Measurements from ENCODE around the gene CCDC17. TPM values are rescaled to one million over a fixed set of nuclear protein-coding genes. Genes with fewer than 3 reads are reported as not detected.
A peak's percentile ranks its signal among the peaks of the same experiment; 100 is the strongest.

CCDC17 gene
- polyA plus RNA-seq, 3 donors = 4.4 TPM; not detected in 2

DNA sequence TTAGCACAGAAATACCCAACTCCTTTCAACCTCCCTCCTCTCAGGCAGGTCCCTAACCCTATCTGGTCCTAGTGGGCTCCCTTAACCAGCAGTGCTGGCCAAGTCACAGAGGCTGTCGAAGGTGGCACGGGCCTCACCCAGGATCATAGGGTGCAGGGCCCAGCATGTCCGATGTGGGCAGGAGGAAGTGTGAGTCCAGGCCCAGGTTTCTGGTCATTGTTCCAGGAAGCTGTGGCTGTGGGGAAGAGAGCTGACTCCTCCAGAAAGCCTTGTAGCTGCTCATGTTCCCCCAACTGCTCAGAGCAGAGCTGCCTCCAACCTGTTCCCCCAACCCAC is 2.4 kb downstream of the CCDC17 start:
- DNase-seq = peak in 1 of 3 donors; percentile 6
- Mint-ChIP-seq H3K36me3 (peaks cover 53 to 75% of the 10 kb centered on the region in 2 donors), H3K9me3 (no peaks in the 10 kb centered on the region), H3K27ac (peak overlapping the region in 5 of 7 donors; percentile 12 to 78 (median 71)), H3K4me3 (no peak overlapping the region), H3K4me1 (peaks cover 11% of the 10 kb centered on the region), H3K27me3 (ENCODE audit: low read depth in 3 of 3) (peaks cover 0 to 3% (median 2%) of the 10 kb centered on the region in 3 donors)
- no peak overlapping the region for H3K4me2 ChIP-seq (replicated peaks; ENCODE audit: extremely low read depth, low read length, poor library complexity, severe bottlenecking)
- 72% methylated on average over 2 of the region's 3 CpGs for WGBS (ENCODE audit: insufficient coverage)
- H3K9ac ChIP-seq (ENCODE audit: insufficient read depth, low read length, poor library complexity, severe bottlenecking) = no peak overlapping the region
- H3K27ac ChIP-seq (ENCODE audit: low read depth in 1 of 2, low read length in 2 of 2) = peak overlapping the region; percentile 28 to 65
- H3K4me3 ChIP-seq (replicated peaks in 1 of 3; ENCODE audit: low read depth in 2 of 3, low read length in 3 of 3) = no peak overlapping the region
- H4K20me1 ChIP-seq (ENCODE audit: insufficient read depth, low read length) = peaks cover 23% of the 10 kb centered on the region
- no peaks in the 10 kb centered on the region for H3K79me2 ChIP-seq (ENCODE audit: insufficient read depth, low read length)
- TF ChIP-seq, protein P1, sequence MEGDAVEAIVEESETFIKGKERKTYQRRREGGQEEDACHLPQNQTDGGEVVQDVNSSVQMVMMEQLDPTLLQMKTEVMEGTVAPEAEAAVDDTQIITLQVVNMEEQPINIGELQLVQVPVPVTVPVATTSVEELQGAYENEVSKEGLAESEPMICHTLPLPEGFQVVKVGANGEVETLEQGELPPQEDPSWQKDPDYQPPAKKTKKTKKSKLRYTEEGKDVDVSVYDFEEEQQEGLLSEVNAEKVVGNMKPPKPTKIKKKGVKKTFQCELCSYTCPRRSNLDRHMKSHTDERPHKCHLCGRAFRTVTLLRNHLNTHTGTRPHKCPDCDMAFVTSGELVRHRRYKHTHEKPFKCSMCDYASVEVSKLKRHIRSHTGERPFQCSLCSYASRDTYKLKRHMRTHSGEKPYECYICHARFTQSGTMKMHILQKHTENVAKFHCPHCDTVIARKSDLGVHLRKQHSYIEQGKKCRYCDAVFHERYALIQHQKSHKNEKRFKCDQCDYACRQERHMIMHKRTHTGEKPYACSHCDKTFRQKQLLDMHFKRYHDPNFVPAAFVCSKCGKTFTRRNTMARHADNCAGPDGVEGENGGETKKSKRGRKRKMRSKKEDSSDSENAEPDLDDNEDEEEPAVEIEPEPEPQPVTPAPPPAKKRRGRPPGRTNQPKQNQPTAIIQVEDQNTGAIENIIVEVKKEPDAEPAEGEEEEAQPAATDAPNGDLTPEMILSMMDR (IDR thresholded peaks at IDR 0.05) = no peak
- H3K9me3 ChIP-seq (replicated peaks in 1 of 2; ENCODE audit: control insufficient read depth in 1 of 2, insufficient read depth in 1 of 2, low read length in 2 of 2) = no peaks in the 10 kb centered on the region
- peaks cover 63 to 82% of the 10 kb centered on the region in 2 donors for H3K36me3 ChIP-seq (replicated peaks in 1 of 2; ENCODE audit: control insufficient read depth in 1 of 2, insufficient read depth in 2 of 2, low read length in 2 of 2)
- peaks cover 0 to 2% of the 10 kb centered on the region in 2 donors for H3K4me1 ChIP-seq (ENCODE audit: control insufficient read depth in 1 of 2, insufficient read depth in 2 of 2, low read length in 2 of 2)
- intact Hi-C loops (cut with micrococcal nuclease) = no loop called here
- no peak overlapping the region for H2AFZ ChIP-seq (ENCODE audit: insufficient read depth, low read depth, low read length, poor library complexity, severe bottlenecking)
- H3K27me3 ChIP-seq (ENCODE audit: control insufficient read depth in 2 of 2, insufficient read depth in 2 of 2, low read length in 2 of 2) = no peaks in the 10 kb centered on the region

DNA sequence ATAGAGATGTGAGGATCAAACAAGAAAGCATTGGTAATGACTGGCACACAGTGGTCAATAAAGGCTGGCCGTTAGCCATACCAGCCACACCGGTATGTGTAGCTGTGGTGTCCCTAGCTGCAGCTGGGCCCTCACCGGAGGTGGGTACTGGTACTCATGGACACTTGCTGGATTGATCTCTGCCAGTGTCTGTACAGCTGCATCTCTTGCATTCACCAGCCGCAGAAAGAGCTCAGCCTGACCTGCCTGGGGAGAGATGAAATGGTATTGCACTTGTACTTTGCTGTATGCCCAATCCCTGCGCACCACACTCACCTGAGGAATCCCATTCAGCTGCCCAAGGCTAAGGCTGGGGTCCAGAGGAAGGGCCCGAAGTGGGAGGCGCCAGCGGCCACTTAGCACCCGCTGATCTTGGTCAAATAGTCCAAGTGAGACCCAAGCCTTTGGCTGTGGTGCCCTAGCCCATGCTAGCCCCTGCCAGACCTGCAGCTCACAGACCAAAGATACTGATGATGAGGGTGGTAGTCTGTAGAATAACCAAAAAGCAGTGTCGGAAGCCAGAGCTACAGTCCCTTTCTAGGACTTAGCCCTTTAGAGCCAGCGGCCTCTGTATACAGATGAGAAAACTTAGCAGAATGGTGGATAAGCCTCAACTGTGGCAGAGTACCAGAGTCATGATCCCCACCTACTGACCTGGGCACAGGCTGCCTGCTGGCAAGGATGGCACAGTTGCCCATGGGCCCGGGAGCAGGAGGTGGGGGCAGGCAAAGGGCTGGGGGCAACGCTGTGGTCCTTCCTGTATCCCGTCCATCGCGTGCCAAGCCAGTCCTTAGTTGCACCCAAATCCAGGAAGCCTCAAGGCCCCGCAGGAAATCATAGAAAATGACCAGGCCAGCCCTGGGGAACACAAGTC is 3.0 kb downstream of the CCDC17 start:
- Histone ChIP-seq H3K4me2 (replicated peaks; ENCODE audit: extremely low read depth, low read length, poor library complexity, severe bottlenecking) (no peak overlapping the region), H3K9me3 (replicated peaks in 1 of 2; ENCODE audit: control insufficient read depth in 1 of 2, insufficient read depth in 1 of 2, low read length in 2 of 2) (no peaks in the 10 kb centered on the region), H3K4me1 (ENCODE audit: control insufficient read depth in 1 of 2, insufficient read depth in 2 of 2, low read length in 2 of 2) (peaks cover 0 to 2% of the 10 kb centered on the region in 2 donors), H4K20me1 (ENCODE audit: insufficient read depth, low read length) (peaks cover 23% of the 10 kb centered on the region), H3K27me3 (ENCODE audit: control insufficient read depth in 2 of 2, insufficient read depth in 2 of 2, low read length in 2 of 2) (no peaks in the 10 kb centered on the region), H3K4me3 (replicated peaks in 1 of 3; ENCODE audit: low read depth in 2 of 3, low read length in 3 of 3) (no peak overlapping the region), H3K79me2 (ENCODE audit: insufficient read depth, low read length) (no peaks in the 10 kb centered on the region), H3K9ac (ENCODE audit: insufficient read depth, low read length, poor library complexity, severe bottlenecking) (no peak overlapping the region), H3K27ac (ENCODE audit: low read depth in 1 of 2, low read length in 2 of 2) (peak overlapping the region; percentile 28 to 65), H2AFZ (ENCODE audit: insufficient read depth, low read depth, low read length, poor library complexity, severe bottlenecking) (no peak overlapping the region), H3K36me3 (replicated peaks in 1 of 2; ENCODE audit: control insufficient read depth in 1 of 2, insufficient read depth in 2 of 2, low read length in 2 of 2) (peaks cover 65 to 82% of the 10 kb centered on the region in 2 donors)
- Mint-ChIP-seq H3K9me3 (no peaks in the 10 kb centered on the region), H3K4me3 (no peak overlapping the region), H3K27me3 (ENCODE audit: low read depth in 3 of 3) (peaks cover 0 to 3% (median 2%) of the 10 kb centered on the region in 3 donors), H3K4me1 (peaks cover 11% of the 10 kb centered on the region), H3K36me3 (peaks cover 58 to 75% of the 10 kb centered on the region in 2 donors), H3K27ac (peak overlapping the region in 5 of 7 donors; percentile 8 to 82 (median 59))
- 88% methylated on average over 14 of the region's 17 CpGs for WGBS (ENCODE audit: insufficient coverage)
- intact Hi-C loops (cut with micrococcal nuclease) = no loop called here
- DNase-seq = no peak
- TF ChIP-seq, protein P1 (IDR thresholded peaks at IDR 0.05) = no peak

All from CD14-positive monocyte (primary cell).